Liver (tissue), 9 donors: ENCODE results near the gene CDSN. TPM values are rescaled to one million over a fixed set of nuclear protein-coding genes. Genes with fewer than 3 reads are reported as not detected.

Experiments
- DNase-seq: peaks from one replicate; pipeline ENCODE4 v3.0.0-alpha.2; 2017; ENCODE audit warnings: low spot score
- H3K27ac ChIP-seq, 2 donors: one replicate each; pipeline ENCODE4 v1.7.0; 2013; ENCODE audit warnings: inconsistent platforms in 2 of 2, low read length in 2 of 2, control low read depth in 1 of 2, low read depth in 1 of 2, mild to moderate bottlenecking in 1 of 2
- H3K27me3 ChIP-seq, 4 donors: one replicate each; pipeline versions ENCODE4 v1.6.1 to v1.7.0; 2013; ENCODE audit warnings: low read length in 3 of 4, inconsistent platforms in 1 of 4, mild to moderate bottlenecking in 1 of 4, moderate library complexity in 1 of 4; ENCODE audit not compliant: control insufficient read depth in 4 of 4, insufficient read depth in 4 of 4
- H3K36me3 ChIP-seq, 4 donors: one replicate each; pipeline versions ENCODE4 v1.6.1 to v1.7.0; 2013; ENCODE audit warnings: low read length in 3 of 4, mild to moderate bottlenecking in 3 of 4, low read depth in 1 of 4, moderate library complexity in 1 of 4; ENCODE audit not compliant: control insufficient read depth in 4 of 4, insufficient read depth in 3 of 4
- H3K4me1 ChIP-seq, 4 donors: one replicate each; pipeline versions ENCODE4 v1.6.1 to v1.7.0; 2013; ENCODE audit warnings: low read length in 3 of 4, mild to moderate bottlenecking in 3 of 4, moderate library complexity in 1 of 4; ENCODE audit not compliant: control insufficient read depth in 4 of 4, insufficient read depth in 4 of 4
- H3K4me3 ChIP-seq, 3 donors: one replicate each; pipeline versions ENCODE4 v1.6.1 to v1.7.0; 2013; ENCODE audit warnings: low read length in 3 of 3, control low read depth in 1 of 3, low read depth in 1 of 3, mild to moderate bottlenecking in 1 of 3
- H3K9ac ChIP-seq, 2 donors: one replicate each; pipeline ENCODE4 v1.7.0; 2013; ENCODE audit warnings: low read length in 2 of 2, mild to moderate bottlenecking in 2 of 2, moderate library complexity in 2 of 2, control low read depth in 1 of 2, low read depth in 1 of 2
- H3K9me3 ChIP-seq, 4 donors: one replicate each; pipeline versions ENCODE4 v1.6.1 to v1.7.0; 2013; ENCODE audit warnings: low read length in 3 of 4; ENCODE audit not compliant: control insufficient read depth in 4 of 4
- ATF3 ChIP-seq: IDR thresholded peaks from 2 replicates; pipeline ENCODE4 v1.6.1; 2016; ENCODE audit warnings: antibody characterized with exemption
- EGR1 ChIP-seq, 2 donors: IDR thresholded peaks; 2 replicates each; pipeline ENCODE4 v1.6.1; 2016 to 2018; ENCODE audit warnings: antibody characterized with exemption in 2 of 2, low read depth in 2 of 2
- FOXA1 ChIP-seq: IDR thresholded peaks from 2 replicates; pipeline ENCODE4 v1.6.1; 2016; ENCODE audit warnings: antibody characterized with exemption
- FOXA2 ChIP-seq: IDR thresholded peaks from 2 replicates; pipeline ENCODE4 v1.6.1; 2016; ENCODE audit warnings: antibody characterized with exemption
- GABPA ChIP-seq, 2 donors: IDR thresholded peaks in 1 of 2; conservative IDR thresholded peaks in 1 of 2; 2 replicates each; pipeline ENCODE4 v1.6.1; 2016; ENCODE audit warnings: antibody characterized with exemption in 2 of 2, mild to moderate bottlenecking in 1 of 2, moderate library complexity in 1 of 2
- HNF4G ChIP-seq: IDR thresholded peaks from 2 replicates; pipeline ENCODE4 v1.6.1; 2016; ENCODE audit warnings: antibody characterized with exemption
- JUND ChIP-seq, 2 donors: IDR thresholded peaks; 2 replicates each; pipeline ENCODE4 v1.6.1; 2016; ENCODE audit warnings: antibody characterized with exemption in 2 of 2
- NR2F2 ChIP-seq: IDR thresholded peaks from 2 replicates; pipeline ENCODE4 v1.6.1; 2016; ENCODE audit warnings: antibody characterized with exemption
- RAD21 ChIP-seq, 2 donors: IDR thresholded peaks; 2 replicates each; pipeline ENCODE4 v1.6.1; 2016; ENCODE audit warnings: antibody characterized with exemption in 2 of 2, mild to moderate bottlenecking in 2 of 2
- REST ChIP-seq: IDR thresholded peaks from 2 replicates; pipeline ENCODE4 v1.6.1; 2016; ENCODE audit warnings: antibody characterized with exemption, mild to moderate bottlenecking
- RXRA ChIP-seq, 2 donors: IDR thresholded peaks; 2 replicates each; pipeline ENCODE4 v1.6.1; 2017 to 2018; ENCODE audit warnings: antibody characterized with exemption in 2 of 2, mild to moderate bottlenecking in 1 of 2
- SP1 ChIP-seq: IDR thresholded peaks from 2 replicates; pipeline ENCODE4 v1.6.1; 2018; ENCODE audit warnings: antibody characterized with exemption, mild to moderate bottlenecking
- TAF1 ChIP-seq: conservative IDR thresholded peaks from 2 replicates; pipeline ENCODE4 v1.6.1; 2016; ENCODE audit warnings: antibody characterized with exemption, mild to moderate bottlenecking
- ZBTB33 ChIP-seq: IDR thresholded peaks from 2 replicates; pipeline ENCODE4 v1.6.1; 2016; ENCODE audit warnings: antibody characterized with exemption
- WGBS: extraction: QIAGEN DNeasy Blood & Tissue Kit; methylation state at CpG from one replicate; pipeline ENCODE4 v1.1.7; 2013; 5-methylcytosine and 5-hydroxymethylcytosine counted together
- polyA plus RNA-seq, 2 donors: library from polyadenylated mRNA; stranded (reverse) in 1 of 2; unstranded in 1 of 2; fragments of 200-250 nt in 1 of 2; fragments of >200 nt in 1 of 2; fragmentation: Nextera tagmentation in 1 of 2; extraction: Ambion mirVana in 1 of 2; gene quantifications; one replicate each; pipeline versions ENCODE4 v1.2.1 to v1.2.3, GENCODE V29; 2013 to 2015
- total RNA-seq, 2 donors: library from RNA; depleted of rRNA; stranded (reverse); fragments of >200 nt; gene quantifications; one replicate each; pipeline ENCODE4 v1.2.3, GENCODE V29; 2014
- TF ChIP-seq, protein P1 (sequence below): IDR thresholded peaks from 2 replicates; pipeline ENCODE4 v1.6.1; 2016; ENCODE audit warnings: antibody characterized with exemption
- TF ChIP-seq, protein P2 (sequence below): fragments of 150-350 bp; IDR thresholded peaks from 2 replicates; pipeline ENCODE4 v1.5.1; 2017; ENCODE audit warnings: improper control_type of control experiment, low read depth, low read length; ENCODE audit not compliant: missing input control
- donor health status: healthy.
- donor health status: healthy.
- donor health status: healthy.
- donor health status: healthy.
- donor health status: healthy.

Gene CDSN
- total and polyA plus RNA-seq, 4 donors = not detected

DNA sequence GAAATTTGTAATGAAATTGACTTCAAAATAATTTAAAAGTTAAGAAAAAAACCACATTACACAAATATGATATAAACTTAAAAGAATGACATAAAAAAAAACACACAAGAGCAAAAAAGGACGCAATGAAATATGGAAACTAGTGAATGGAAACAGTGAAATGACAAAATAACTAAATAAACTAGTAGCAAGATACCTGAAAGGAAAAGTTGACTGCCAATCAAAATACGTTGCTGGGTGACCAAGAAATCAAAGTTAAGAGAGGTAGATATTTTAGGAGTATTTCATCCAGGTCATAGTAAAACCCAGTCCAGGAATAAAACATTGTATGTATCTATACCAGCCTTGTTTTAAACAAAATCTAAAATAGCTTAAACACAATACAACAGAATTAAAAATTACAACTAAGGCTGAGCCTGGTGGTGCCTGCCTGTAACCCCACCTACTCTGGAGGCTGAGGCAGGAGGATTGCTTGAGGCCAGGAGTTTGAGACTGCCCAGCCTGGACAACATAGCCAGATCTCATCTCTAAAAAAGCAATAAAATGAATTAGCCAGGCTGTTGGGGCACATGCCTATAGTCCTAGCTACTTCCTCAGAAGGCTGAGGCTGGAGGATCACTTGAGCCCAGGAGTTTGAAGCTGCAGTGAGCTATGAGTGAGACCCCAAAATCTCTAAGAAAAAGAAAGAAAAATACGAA, 29.8 kb downstream of the CDSN start:
- Histone ChIP-seq H3K9ac (no peak overlapping the region), H3K4me1 (peaks cover 0 to 1% (median 0%) of the 10 kb centered on the region in 4 donors), H3K27me3 (no peaks in the 10 kb centered on the region), H3K9me3 (no peaks in the 10 kb centered on the region), H3K4me3 (no peak overlapping the region), H3K27ac (no peak overlapping the region), H3K36me3 (no peaks in the 10 kb centered on the region)
- 86% methylated on average over 3 of the region's 3 CpGs for WGBS
- TF ChIP-seq REST (no peak), FOXA2 (no peak), EGR1 (IDR thresholded peaks at IDR 0.05; ENCODE audit: low read depth in 2 of 2) (no peak), RAD21 (IDR thresholded peaks at IDR 0.05) (no peak), HNF4G (no peak), GABPA (IDR thresholded peaks at IDR 0.05 in 1 of 2, conservative IDR thresholded peaks at IDR 0.05 in 1 of 2) (no peak), TAF1 (no peak), NR2F2 (no peak), ZBTB33 (no peak), JUND (IDR thresholded peaks at IDR 0.05) (no peak), ATF3 (no peak), FOXA1 (no peak), SP1 (no peak), RXRA (IDR thresholded peaks at IDR 0.05) (no peak)
- TF ChIP-seq, protein P1, sequence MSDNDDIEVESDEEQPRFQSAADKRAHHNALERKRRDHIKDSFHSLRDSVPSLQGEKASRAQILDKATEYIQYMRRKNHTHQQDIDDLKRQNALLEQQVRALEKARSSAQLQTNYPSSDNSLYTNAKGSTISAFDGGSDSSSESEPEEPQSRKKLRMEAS = no peak
- TF ChIP-seq, protein P2, sequence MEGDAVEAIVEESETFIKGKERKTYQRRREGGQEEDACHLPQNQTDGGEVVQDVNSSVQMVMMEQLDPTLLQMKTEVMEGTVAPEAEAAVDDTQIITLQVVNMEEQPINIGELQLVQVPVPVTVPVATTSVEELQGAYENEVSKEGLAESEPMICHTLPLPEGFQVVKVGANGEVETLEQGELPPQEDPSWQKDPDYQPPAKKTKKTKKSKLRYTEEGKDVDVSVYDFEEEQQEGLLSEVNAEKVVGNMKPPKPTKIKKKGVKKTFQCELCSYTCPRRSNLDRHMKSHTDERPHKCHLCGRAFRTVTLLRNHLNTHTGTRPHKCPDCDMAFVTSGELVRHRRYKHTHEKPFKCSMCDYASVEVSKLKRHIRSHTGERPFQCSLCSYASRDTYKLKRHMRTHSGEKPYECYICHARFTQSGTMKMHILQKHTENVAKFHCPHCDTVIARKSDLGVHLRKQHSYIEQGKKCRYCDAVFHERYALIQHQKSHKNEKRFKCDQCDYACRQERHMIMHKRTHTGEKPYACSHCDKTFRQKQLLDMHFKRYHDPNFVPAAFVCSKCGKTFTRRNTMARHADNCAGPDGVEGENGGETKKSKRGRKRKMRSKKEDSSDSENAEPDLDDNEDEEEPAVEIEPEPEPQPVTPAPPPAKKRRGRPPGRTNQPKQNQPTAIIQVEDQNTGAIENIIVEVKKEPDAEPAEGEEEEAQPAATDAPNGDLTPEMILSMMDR = no peak
- DNase-seq = no peak
